ENCODE measurements around the gene APLP1.

DNA sequence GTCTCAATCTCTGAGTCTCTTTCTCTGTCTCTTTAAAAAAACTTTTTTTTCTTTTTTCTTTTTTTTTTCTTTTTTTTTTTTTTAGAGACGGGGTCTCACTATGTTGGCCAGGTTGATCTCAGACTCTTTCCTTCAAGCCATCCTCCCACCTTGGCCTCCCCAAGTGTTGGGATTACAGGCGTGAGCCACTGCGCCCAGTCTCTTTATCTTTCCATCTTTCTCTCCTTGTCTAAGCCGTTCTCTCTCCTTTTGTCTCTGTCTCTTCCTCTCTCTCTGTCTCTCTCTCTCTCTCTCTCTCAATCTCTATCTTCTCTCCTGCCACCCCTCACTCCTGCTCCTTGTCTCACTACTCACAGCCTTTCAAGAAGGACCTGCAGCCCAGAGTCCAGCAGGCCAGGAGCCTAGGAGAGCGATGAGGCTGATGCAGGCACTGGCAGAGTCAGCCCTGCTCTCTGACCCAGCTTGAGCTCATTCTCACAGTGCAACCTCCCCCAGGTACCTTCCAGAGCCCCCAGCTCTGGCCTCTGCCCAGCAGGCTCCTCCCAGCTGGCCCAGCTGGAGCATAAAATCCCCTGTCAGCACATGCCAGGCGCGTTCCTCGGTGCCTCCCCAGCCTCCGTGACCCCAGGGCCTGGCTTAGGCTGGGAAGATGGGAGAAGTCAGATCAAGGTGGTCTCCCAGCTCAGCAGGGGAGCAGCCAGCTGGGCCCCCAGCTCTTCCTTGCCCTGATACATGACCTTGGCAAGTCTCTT, 16.2 kb upstream of the APLP1 start, which contains the start of gene NPHS1:
- TF ChIP-seq, protein P1, sequence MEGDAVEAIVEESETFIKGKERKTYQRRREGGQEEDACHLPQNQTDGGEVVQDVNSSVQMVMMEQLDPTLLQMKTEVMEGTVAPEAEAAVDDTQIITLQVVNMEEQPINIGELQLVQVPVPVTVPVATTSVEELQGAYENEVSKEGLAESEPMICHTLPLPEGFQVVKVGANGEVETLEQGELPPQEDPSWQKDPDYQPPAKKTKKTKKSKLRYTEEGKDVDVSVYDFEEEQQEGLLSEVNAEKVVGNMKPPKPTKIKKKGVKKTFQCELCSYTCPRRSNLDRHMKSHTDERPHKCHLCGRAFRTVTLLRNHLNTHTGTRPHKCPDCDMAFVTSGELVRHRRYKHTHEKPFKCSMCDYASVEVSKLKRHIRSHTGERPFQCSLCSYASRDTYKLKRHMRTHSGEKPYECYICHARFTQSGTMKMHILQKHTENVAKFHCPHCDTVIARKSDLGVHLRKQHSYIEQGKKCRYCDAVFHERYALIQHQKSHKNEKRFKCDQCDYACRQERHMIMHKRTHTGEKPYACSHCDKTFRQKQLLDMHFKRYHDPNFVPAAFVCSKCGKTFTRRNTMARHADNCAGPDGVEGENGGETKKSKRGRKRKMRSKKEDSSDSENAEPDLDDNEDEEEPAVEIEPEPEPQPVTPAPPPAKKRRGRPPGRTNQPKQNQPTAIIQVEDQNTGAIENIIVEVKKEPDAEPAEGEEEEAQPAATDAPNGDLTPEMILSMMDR (IDR thresholded peaks at IDR 0.05 in 4 of 5, conservative IDR thresholded peaks at IDR 0.05 in 1 of 5), result no peak
- TF ChIP-seq POLR2A (IDR thresholded peaks at IDR 0.05), result no peak

Data from gastrocnemius medialis (tissue), 4 donors.